ENCODE measurements around the gene BLOC1S1.
"Not testable (repeated sequence)": the region's sequence is repeated elsewhere in the genome, so short reads cannot be mapped to it uniquely, and the experiment has no call there.

BLOC1S1 gene

GRCh38 chr12:55746174-55746912, 30.5 kb downstream of the BLOC1S1 start:
- no peak for DNase-seq

GRCh38 chr12:55746913-55747231, 31.0 kb downstream of the BLOC1S1 start:
- no peak for DNase-seq

DNA sequence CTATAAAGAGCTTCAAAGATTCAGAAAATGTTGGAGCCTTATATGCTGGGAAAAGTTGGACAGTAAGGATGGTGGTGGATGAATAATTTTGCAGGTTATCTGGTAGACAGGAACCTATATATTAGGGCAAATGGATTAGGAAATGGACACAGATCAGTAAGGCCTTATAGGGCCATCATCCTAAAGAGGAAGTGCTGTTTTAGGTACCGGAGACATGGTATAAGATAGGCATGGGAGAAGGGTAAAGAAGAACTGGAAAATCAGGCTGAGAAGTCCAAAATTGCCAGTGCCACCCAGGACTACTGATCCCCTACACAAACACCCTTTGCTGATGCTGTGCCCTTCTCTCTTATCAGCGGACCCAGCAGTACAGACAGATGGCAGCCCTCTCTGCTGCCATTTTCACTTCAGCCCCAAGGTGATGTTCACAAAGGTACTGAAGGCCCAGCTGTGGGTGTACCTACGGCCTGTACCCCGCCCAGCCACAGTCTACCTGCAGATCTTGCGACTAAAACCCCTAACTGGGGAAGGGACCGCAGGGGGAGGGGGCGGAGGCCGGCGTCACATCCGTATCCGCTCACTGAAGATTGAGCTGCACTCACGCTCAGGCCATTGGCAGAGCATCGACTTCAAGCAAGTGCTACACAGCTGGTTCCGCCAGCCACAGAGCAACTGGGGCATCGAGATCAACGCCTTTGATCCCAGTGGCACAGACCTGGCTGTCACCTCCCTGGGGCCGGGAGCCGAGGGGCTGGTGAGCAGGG, 32.6 kb downstream of the BLOC1S1 start:
- no peak for DNase-seq

DNA sequence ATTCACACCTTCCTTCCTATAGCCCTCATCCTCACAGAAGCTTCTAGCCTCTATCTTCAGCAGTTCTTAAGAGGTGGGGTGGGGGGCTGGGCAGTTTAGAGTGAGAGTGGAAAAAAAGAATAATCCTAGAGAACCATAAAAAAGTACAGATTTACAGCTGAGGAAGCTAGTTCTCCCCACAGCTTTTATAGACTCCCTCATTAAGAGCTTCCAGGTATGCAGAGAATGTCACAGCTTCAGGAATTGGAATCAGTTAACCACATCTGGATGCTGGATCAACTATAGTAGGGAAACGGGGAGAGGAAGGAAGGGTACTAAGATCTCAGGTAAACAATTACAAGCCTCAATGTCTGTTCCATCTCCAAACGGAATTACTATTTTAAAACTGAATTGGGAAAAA, 39.4 kb downstream of the BLOC1S1 start:
- no peak for DNase-seq

GRCh38 chr12:55757701-55758100, 41.9 kb downstream of the BLOC1S1 start:
- no peak for DNase-seq

GRCh38 chr12:55758575-55758974, 42.7 kb downstream of the BLOC1S1 start:
- not testable (repeated sequence) for DNase-seq

DNA sequence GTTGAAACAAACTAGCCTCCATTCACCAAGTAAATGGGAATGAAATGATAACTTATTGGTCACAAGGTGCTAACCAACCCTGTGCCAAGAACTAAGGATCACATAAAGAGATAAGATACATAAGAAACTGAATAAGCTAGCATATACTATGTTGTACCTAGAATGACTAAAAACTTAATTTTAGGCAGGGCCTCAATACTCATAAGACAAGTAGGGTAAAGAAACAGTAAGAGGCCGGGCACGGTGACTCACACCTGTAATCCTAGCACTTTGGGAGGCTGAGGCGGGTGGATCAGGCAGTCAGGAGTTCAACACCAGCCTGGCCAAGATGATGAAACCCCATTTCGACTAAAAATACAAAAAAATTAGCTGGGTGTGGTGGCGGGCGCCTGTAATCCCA, 44.8 kb downstream of the BLOC1S1 start:
- DNase-seq, result no peak

DNA sequence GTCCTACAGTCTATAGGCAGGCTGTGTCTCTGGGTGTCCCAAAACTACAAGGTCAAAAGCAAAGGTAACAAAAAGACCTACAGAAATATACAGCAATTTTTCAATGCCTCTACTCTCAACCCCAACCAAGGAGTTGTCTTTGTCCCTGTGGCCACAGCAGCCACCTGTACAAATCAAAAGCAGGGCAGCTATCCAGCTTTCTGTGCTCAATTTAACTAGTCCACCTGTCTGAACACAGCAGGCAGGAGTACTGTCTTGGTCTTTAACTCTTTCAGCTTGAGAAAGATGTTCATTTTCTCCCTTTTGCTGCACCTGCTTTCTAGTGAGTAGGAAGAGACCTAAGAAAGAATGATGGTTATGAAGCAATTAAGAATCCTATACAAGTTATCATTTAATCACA, 46.8 kb downstream of the BLOC1S1 start:
- DNase-seq, result no peak

DNA sequence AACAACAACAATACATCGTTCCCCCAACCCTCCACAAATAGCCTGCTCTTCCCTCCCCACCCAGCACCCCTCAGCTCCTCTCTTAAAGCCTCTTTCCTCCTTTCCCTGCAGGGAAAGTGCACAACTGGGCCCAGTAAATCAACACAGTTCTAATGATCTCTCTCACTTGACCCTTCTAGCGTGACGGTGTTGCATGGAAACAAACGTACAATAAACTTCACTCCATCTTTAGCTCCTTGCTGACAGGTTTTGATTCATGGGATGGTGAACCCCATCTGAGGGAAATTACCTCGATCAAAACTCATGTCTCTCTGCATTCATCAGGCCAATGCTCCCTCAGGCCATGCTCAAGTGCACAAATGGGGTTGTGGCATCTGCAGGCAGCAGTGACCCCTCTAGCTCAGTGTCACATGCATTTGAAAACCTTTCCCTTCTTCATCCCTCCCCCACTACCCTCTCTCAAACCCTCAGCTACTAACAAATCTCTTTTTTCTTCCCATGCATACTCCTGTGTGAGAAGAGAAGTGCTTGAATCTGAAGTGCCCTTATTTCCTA, 50.0 kb downstream of the BLOC1S1 start:
- DNase-seq, result no peak

- no peak for DNase-seq
Observed at GRCh38 chr12:55767156-55767555, 51.3 kb downstream of the BLOC1S1 start.
